HUES48 (cell line): ENCODE results near the gene MDK.

Source experiments
- H3K27ac ChIP-seq: one replicate; pipeline ENCODE4 v1.7.0; 2013; ENCODE audit warnings: low read depth, low read length, inconsistent platforms
- H3K27me3 ChIP-seq: 2 replicates; pipeline ENCODE4 v1.6.1; 2013; ENCODE audit warnings: mild to moderate bottlenecking, low read length; ENCODE audit not compliant: control insufficient read depth, insufficient read depth
- H3K36me3 ChIP-seq: 2 replicates; pipeline ENCODE4 v1.6.1; 2013; ENCODE audit warnings: low read length; ENCODE audit not compliant: control insufficient read depth, insufficient read depth
- H3K4me1 ChIP-seq: 2 replicates; pipeline ENCODE4 v1.6.1; 2013; ENCODE audit warnings: mild to moderate bottlenecking, low read length; ENCODE audit not compliant: control insufficient read depth, insufficient read depth
- H3K4me3 ChIP-seq: 2 replicates; pipeline ENCODE4 v1.5.1; 2013; ENCODE audit warnings: mild to moderate bottlenecking, low read depth, low read length
- H3K9ac ChIP-seq: 2 replicates; pipeline ENCODE4 v1.6.1; 2013; ENCODE audit warnings: mild to moderate bottlenecking, low read depth, low read length, moderate library complexity
- H3K9me3 ChIP-seq: 2 replicates; pipeline ENCODE4 v1.6.1; 2013; ENCODE audit warnings: low read length; ENCODE audit not compliant: control insufficient read depth, insufficient read depth

Gene MDK

DNA sequence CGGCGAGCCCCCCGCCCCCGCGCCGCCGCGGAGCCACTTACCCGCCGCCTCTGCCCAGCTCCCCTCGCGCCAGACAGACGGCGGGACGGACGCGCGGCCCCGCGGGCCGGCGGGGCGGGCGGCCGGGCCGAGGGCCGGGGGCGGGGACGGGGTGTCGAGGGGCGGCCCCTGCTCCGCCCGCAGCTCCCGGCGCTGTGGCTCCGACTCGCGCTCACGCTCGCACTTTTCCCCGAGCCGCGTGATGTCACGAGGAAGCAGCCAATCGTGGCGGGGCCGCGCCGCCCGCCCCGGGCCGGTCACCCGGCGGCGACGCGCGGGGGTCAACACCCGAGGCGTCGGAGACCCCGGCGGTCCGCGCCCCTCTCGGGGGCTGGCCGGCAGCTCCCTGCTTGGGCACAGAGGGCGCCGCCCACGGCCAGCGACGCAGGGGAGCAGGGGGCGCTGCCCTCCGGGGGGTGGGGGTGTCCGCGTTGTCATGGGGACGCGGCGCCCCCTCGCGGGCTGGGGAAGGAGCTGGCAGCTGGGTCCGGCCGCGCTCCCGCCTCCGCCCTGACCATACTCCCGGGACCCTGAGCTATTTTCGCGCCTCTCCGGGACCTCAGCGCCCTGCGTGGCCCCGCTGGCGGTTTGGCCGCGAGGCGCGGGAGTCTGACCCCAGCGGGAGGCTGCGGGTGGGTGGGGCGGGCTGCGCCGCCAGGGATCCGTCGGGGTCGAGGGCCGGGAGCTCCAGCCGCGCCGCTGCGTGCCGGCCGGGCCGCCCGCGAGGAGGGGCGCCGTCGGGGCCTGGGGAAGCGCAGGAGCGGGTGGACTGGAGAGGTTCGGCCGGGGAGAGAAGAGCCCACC is 10.3 kb downstream of the MDK start, which contains the start of gene CHRM4:
CHRM4 (minus strand) TSS at position 199 of the 843 bp plus-strand sequence. CDS start 5,219 bp downstream, outside the sequence.
- Histone ChIP-seq H3K36me3 (peaks cover 9% of the 10 kb centered on the region; the same call in 1 of the 2 replicates), H3K27ac (no peak within 1 kb of the TSS), H3K9ac (no peak within 1 kb of the TSS), H3K4me1 (peaks cover 24% of the 10 kb centered on the region), H3K9me3 (no peaks in the 10 kb centered on the region), H3K4me3 (peak within 1 kb of the TSS; percentile 67), H3K27me3 (peaks cover 58% of the 10 kb centered on the region)

DNA sequence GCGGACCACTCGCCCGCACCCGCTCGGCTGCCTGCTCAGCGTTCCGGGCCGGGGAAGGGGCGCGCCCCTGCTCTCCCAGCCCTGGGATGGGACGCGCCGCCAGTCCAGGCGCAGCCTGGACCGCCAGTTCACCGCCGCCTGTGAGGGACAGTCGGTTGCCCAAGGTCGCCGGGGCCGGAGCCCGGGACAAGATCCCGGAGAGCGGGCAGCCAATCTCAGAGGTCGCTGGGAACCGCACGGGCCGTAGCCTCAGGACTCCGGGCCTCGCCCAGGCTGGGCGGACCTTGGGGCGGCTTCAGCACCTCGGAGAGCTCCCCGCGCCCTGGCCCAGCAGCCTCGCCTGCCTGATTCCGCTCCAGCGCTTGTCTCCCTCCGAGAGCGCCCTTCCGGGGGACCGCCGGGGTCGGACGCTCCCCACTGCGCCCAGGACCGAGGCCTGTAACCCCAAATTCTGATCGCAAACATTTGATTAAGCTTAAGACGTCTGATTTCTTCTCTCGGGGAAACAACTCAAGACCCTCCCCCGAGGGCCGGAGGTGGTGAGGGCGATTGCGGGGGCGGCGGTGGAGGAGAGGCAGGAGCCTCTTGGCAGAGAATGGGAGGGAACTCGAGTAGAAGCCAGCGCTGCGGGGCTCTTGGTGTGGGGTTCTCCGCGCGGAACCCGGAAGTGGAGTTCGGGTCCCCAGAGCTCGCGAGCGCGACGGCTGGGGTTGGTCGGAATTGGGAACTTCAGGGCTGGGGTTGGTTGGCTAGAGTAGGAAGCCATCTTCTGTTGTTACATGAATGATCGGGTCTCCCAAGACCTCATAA is 11.2 kb downstream of the MDK start:
- H3K4me1 ChIP-seq, result peaks cover 24% of the 10 kb centered on the region
- H3K36me3 ChIP-seq, result peaks cover 17% of the 10 kb centered on the region
- H3K9ac ChIP-seq, result no peak overlapping the region
- H3K27me3 ChIP-seq, result peaks cover 50% of the 10 kb centered on the region
- no peak overlapping the region for H3K27ac ChIP-seq
- H3K9me3 ChIP-seq, result no peaks in the 10 kb centered on the region
- H3K4me3 ChIP-seq, result peak overlapping the region; percentile 67

DNA sequence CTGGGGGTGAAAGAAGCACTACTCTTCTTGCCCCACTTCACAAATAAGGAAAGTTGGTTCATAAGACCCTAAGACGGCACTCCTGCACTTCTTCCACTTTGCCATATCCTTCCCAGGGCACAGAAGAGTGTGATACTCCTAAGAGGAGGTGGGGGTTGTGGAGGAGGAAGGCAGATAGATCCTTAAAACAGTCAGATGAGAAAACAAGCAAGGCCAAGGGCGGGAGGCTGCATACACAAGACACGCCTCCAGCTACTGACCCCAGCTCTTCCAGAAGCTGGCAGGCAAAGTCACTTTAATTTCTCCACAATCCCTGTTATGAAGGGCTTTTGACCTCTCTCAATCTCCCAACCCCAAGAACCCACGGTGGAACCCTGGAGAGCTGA is 11.8 kb downstream of the MDK start:
- Histone ChIP-seq H3K4me3 (peak overlapping the region; percentile 67), H3K27ac (no peak overlapping the region), H3K27me3 (peaks cover 44% of the 10 kb centered on the region), H3K36me3 (peaks cover 19% of the 10 kb centered on the region), H3K9me3 (no peaks in the 10 kb centered on the region), H3K9ac (no peak overlapping the region), H3K4me1 (peaks cover 21% of the 10 kb centered on the region)

DNA sequence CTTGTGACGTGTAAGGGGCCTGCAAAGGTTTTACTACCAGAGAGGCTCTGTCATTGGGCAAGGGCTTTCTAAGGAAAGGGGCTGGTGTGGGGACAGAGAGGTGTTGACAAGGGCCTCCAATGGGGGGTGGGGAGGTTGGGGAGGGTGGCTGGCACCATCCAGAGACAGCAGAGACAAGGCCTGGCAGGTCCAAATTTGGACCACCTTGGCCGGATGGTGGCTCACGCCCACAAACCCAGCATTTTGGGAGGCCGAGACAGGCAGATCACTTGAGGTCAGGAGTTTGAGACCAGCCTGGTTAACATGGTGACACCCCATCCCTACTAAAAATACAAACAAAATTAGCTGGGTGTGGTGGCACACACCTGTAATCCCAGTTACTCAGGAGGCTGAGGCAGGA is 12.3 kb downstream of the MDK start:
- Histone ChIP-seq H3K27ac (no peak overlapping the region), H3K27me3 (peaks cover 38% of the 10 kb centered on the region), H3K4me1 (peaks cover 16% of the 10 kb centered on the region), H3K9me3 (no peaks in the 10 kb centered on the region), H3K4me3 (no peak overlapping the region), H3K9ac (no peak overlapping the region), H3K36me3 (peaks cover 19% of the 10 kb centered on the region)

DNA sequence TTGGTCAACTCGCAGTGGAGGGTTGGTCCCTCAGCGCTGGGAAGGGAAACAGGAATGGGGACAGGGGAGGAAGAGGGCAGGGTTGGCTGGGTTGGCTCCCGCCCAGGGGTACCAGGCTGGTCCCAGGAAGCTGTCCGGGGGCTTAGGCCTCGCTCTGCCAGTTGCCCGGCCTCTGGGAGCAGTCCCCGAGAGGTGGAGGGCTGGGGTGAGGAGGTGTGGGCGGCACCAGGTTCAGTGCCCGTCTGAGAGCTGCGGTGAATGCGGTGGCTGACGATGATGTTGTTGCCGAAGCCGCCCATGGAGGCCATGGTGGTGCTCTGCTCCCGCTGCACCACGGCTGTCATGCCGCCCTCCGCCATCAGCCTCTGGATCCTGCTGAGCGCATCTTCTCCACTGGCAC is 16.1 kb downstream of the MDK start:
- Histone ChIP-seq H3K9ac (no peak overlapping the region), H3K4me3 (no peak overlapping the region), H3K36me3 (peaks cover 19% of the 10 kb centered on the region), H3K9me3 (no peaks in the 10 kb centered on the region), H3K27me3 (peaks cover 7% of the 10 kb centered on the region), H3K27ac (no peak overlapping the region), H3K4me1 (no peaks in the 10 kb centered on the region)

DNA sequence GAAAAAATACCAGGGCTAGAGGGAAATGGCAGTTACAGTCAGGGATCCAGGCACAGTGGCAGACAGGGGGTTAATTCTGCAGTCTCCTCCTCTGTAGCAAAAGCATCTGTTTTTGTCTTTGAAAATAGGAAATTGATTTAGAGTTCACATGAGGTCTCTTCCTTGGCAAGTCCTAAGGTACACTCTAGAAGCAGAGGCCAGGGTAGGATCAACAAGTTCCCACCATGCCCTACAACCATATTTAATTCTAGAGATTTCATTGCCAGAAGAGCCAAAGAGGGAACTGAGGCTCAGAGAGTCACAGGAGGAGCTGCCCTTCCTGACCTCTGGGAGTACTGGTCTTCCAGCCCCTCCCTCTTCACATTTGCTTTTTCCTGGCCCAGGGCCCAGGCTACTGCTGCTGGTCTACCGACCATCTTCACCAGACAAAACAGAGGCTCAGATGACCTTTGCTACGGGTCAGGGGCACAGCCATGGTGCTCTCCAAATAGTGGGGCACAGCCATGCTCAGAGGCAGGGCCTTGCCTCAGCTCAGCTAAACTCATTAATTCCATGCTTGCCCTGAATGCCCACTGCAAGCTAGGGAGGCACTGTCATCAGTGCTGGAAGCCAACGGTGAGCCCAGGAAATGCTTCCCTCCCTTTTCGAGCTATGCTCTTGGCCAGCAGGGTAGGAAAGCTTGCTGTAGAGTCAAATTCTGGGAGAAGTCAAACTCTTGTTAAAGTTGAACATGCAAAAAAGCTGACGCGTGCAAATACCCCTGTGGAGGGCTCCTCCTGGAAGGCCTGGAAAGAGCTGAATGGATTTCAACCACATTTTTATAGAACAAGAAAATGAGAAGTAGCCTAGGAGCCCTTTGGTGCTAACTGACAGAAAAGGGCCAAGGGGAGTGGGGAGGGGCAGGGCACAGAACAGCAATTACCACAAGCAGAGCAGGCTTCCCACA is 21.8 kb downstream of the MDK start:
- no peak overlapping the region for H3K9ac ChIP-seq
- H3K36me3 ChIP-seq, result peaks cover 29% of the 10 kb centered on the region
- H3K4me1 ChIP-seq, result no peaks in the 10 kb centered on the region
- H3K9me3 ChIP-seq, result no peaks in the 10 kb centered on the region
- H3K27me3 ChIP-seq, result no peaks in the 10 kb centered on the region
- no peak overlapping the region for H3K4me3 ChIP-seq
- no peak overlapping the region for H3K27ac ChIP-seq

DNA sequence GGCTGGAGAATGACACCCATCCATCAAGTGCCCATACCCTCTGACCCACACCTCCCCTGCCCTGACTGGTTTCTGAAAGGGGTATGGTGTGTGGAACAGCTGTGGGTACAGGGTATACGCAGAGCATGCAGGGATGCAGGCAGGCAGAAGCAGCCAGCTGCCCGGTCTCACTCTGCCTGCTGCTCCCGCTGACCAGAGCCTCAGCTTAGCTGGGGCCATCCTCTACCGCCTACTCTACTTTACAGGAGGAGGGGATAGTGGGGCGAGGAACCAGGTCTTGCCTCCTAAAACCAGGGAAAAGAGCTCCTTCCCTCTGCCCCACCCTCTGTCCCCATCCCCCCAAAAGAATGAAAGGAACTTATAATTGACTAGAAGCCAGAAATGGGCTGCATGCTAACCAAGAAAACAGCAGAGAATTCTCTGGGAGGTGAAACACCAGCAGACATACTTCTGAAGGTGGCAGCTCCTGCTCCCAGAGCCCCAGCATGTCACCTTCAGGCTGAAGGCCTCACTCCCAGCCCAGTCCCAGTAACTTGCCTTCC is 23.1 kb downstream of the MDK start:
- Histone ChIP-seq H3K4me1 (no peaks in the 10 kb centered on the region), H3K36me3 (peaks cover 39% of the 10 kb centered on the region), H3K27ac (no peak overlapping the region), H3K4me3 (no peak overlapping the region), H3K9me3 (no peaks in the 10 kb centered on the region), H3K9ac (no peak overlapping the region), H3K27me3 (no peaks in the 10 kb centered on the region)

DNA sequence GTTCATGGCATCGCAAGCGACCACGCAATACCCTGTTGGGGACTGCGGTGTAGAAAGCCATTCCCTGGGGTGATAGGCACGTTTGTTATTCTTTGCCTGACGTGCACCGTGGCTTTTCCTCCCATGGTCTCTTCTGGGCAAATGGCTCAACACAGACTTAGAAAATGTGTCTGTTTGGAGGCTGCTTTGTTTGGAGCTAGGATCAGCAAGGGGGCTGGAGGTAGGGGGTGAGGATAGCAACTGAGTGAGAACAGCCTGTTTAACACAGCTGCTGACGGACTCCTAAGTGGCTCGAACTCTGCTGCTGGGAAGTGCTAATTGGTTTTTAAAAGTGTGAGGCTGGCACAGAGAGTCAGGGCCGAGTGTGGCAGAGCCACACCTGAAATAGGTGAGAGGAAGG is 26.2 kb downstream of the MDK start:
- H3K9me3 ChIP-seq, result no peaks in the 10 kb centered on the region
- H3K9ac ChIP-seq, result no peak overlapping the region
- no peak overlapping the region for H3K27ac ChIP-seq
- H3K4me3 ChIP-seq, result no peak overlapping the region
- no peaks in the 10 kb centered on the region for H3K27me3 ChIP-seq
- peaks cover 43% of the 10 kb centered on the region for H3K36me3 ChIP-seq
- H3K4me1 ChIP-seq, result no peaks in the 10 kb centered on the region; the same call in 1 of the 2 replicates

DNA sequence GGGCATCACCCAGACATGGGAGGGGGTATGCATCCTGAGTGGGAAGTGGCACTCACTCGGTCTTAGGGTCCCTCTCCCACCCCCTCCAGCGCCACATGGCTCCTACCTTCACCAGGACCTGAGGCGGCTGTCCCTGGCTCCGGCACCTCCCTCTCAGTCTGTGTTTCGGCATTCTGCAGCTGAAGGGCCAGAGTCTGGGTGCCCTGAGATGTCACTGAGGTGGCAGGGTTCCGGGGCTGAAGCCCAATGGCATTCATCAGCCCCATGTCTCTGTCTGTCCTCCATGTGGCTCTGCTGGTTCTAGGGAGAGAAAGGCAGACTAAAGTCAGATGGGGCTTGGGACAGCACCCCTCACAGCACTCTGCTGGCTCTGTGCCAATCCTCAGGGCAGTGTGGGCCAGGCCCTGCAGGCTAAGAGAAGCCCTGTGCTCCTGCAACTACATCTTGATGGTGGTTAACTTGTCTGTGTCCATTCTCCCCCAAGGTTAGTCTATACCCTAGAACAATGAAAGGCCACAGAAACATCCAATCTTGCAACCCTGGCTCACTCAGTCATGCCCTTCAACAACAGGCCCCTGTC is 27.0 kb downstream of the MDK start:
- Histone ChIP-seq H3K27me3 (no peaks in the 10 kb centered on the region), H3K9ac (no peak overlapping the region), H3K4me1 (no peaks in the 10 kb centered on the region; the same call in 1 of the 2 replicates), H3K9me3 (no peaks in the 10 kb centered on the region), H3K4me3 (no peak overlapping the region), H3K36me3 (peaks cover 40% of the 10 kb centered on the region), H3K27ac (no peak overlapping the region)

DNA sequence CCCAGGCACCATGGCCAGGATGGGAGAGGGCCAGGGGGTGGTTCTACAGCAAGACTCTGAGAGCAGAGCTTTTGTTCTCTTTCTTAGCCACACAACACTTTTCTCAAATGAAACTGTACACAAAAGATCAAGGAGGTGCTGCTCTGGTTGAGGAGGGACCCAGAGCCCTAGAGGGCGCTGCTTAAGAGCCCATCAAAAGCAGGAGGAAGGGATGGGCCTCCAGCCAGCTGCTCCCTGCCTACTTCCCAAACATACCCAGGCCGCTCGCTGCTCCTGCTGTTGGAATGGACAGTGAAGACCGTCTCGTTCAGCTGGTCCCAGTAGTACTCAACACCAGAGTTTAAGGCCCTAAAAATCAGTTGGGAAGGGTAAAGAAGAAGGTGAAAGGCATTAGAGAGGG is 28.6 kb downstream of the MDK start:
- no peaks in the 10 kb centered on the region for H3K9me3 ChIP-seq
- H3K27ac ChIP-seq, result no peak overlapping the region
- no peak overlapping the region for H3K9ac ChIP-seq
- H3K4me3 ChIP-seq, result no peak overlapping the region
- H3K4me1 ChIP-seq, result no peaks in the 10 kb centered on the region; the same call in 1 of the 2 replicates
- H3K27me3 ChIP-seq, result no peaks in the 10 kb centered on the region
- peaks cover 41% of the 10 kb centered on the region for H3K36me3 ChIP-seq
